HepG2 (cell line): ENCODE data around the gene HNRNPL. TPM values are rescaled to one million over a fixed set of nuclear protein-coding genes. Genes with fewer than 3 reads are reported as not detected.
A peak's percentile ranks its signal among the peaks of the same experiment; 100 is the strongest.

Experiments used
- CAMTA2 ChIP-seq: sonication (generic); formaldehyde crosslinking; IDR thresholded peaks from 2 replicates; pipeline ENCODE4 v1.4.0; 2020; ENCODE audit warnings: mild to moderate bottlenecking, missing genetic modification reagents, borderline replicate concordance
- CBFB ChIP-seq: sonication (generic); formaldehyde crosslinking; IDR thresholded peaks from 2 replicates; pipeline ENCODE4 v1.4.0; 2020; ENCODE audit warnings: missing genetic modification reagents
- GLI4 ChIP-seq: sonication (generic); formaldehyde crosslinking; IDR thresholded peaks from 2 replicates; pipeline ENCODE4 v1.5.1; 2020; ENCODE audit warnings: missing genetic modification reagents, mild to moderate bottlenecking, moderate library complexity, borderline replicate concordance
- HDAC6 ChIP-seq: fragments of 200-600 bp; sonication (generic); IDR thresholded peaks from 2 replicates; pipeline ENCODE4 v1.7.0; 2017; ENCODE audit warnings: mild to moderate bottlenecking, antibody characterized with exemption, low read length, low read depth
- PAWR ChIP-seq: sonication (generic); formaldehyde crosslinking; IDR thresholded peaks from 2 replicates; pipeline ENCODE4 v1.4.0; 2020; ENCODE audit warnings: missing genetic modification reagents, mild to moderate bottlenecking, borderline replicate concordance
- PCBP1 ChIP-seq: fragments of 200-400 bp; formaldehyde crosslinking; IDR thresholded peaks from 2 replicates; pipeline ENCODE4 v1.6.1; 2017; ENCODE audit warnings: mild to moderate bottlenecking, low read depth, low read length, borderline replicate concordance
- PHF8 ChIP-seq: sonication (generic); formaldehyde crosslinking; IDR thresholded peaks from 2 replicates; pipeline ENCODE4 v1.5.0; 2020; ENCODE audit warnings: missing genetic modification reagents
- SNRNP70 ChIP-seq: fragments of 200-400 bp; formaldehyde crosslinking; IDR thresholded peaks from 2 replicates; pipeline ENCODE4 v1.6.1; 2017; ENCODE audit warnings: mild to moderate bottlenecking, low read depth, low read length, moderate library complexity
- SRSF4 ChIP-seq: fragments of 200-400 bp; formaldehyde crosslinking; IDR thresholded peaks from one replicate; pipeline ENCODE4 v1.6.1; 2018; ENCODE audit warnings: mild to moderate bottlenecking, low read depth, low read length, moderate library complexity; ENCODE audit not compliant: poor library complexity, severe bottlenecking
- STAT5B ChIP-seq: sonication (generic); formaldehyde crosslinking; IDR thresholded peaks from 2 replicates; pipeline ENCODE4 v1.4.0; 2020; ENCODE audit warnings: missing genetic modification reagents
- ZNF10 ChIP-seq: sonication (generic); formaldehyde crosslinking; IDR thresholded peaks from 2 replicates; pipeline ENCODE4 v1.4.0; 2020; ENCODE audit warnings: mild to moderate bottlenecking, low read depth, missing genetic modification reagents, borderline replicate concordance
- ZNF20 ChIP-seq: sonication (generic); formaldehyde crosslinking; IDR thresholded peaks from 2 replicates; pipeline ENCODE4 v1.4.0; 2020; ENCODE audit warnings: mild to moderate bottlenecking, moderate library complexity, missing genetic modification reagents
- ZNF30 ChIP-seq: sonication (generic); formaldehyde crosslinking; IDR thresholded peaks from 2 replicates; pipeline ENCODE4 v1.5.0; 2020; ENCODE audit warnings: mild to moderate bottlenecking, missing genetic modification reagents
- polyA plus RNA-seq, 8 experiments: library from polyadenylated mRNA; depleted of rRNA in 3 of 8; stranded (reverse) in 7 of 8; unstranded in 1 of 8; fragments of >200 nt; fragmentation: Illumina TruSeq in 4 of 8; extraction: Trizol in 4 of 8; gene quantifications; 2 replicates each; pipeline versions ENCODE4 v1.2.1 to v1.2.3, GENCODE V29; 2011 to 2016; ENCODE audit warnings: low read depth in 4 of 8, missing spikeins in 1 of 8, mixed read lengths in 1 of 8; ENCODE audit not compliant: insufficient read depth in 1 of 8
- total RNA-seq, 5 experiments: library from RNA; depleted of rRNA; stranded (reverse); fragments of >200 nt; fragmentation: Illumina TruSeq; extraction: Trizol; gene quantifications; 2 replicates each; pipeline ENCODE4 v1.2.3, GENCODE V29; 2016; ENCODE audit warnings: low read depth in 1 of 5
- TF ChIP-seq, protein P1 (sequence below): sonication (generic); formaldehyde crosslinking; IDR thresholded peaks from 2 replicates; pipeline ENCODE4 v1.4.0; 2020; ENCODE audit warnings: missing genetic modification reagents
- TF ChIP-seq, protein P2 (sequence below): sonication (generic); formaldehyde crosslinking; IDR thresholded peaks from 2 replicates; pipeline ENCODE4 v1.4.0; 2020; ENCODE audit warnings: missing genetic modification reagents
- TF ChIP-seq, protein P3 (sequence below): sonication (generic); formaldehyde crosslinking; IDR thresholded peaks from 2 replicates; pipeline ENCODE4 v1.9.0; 2021; ENCODE audit warnings: missing genetic modification reagents, borderline replicate concordance
- TF ChIP-seq, protein P4 (sequence below): sonication (generic); formaldehyde crosslinking; IDR thresholded peaks from 2 replicates; pipeline ENCODE4 v1.5.0; 2020; ENCODE audit warnings: mild to moderate bottlenecking, missing genetic modification reagents, borderline replicate concordance

HNRNPL gene
- total and polyA plus RNA-seq, 2 of the 13 experiments (the other 11 are each of a cell fraction or from before 2014, with no cell fraction given) = 156 to 278 TPM

DNA sequence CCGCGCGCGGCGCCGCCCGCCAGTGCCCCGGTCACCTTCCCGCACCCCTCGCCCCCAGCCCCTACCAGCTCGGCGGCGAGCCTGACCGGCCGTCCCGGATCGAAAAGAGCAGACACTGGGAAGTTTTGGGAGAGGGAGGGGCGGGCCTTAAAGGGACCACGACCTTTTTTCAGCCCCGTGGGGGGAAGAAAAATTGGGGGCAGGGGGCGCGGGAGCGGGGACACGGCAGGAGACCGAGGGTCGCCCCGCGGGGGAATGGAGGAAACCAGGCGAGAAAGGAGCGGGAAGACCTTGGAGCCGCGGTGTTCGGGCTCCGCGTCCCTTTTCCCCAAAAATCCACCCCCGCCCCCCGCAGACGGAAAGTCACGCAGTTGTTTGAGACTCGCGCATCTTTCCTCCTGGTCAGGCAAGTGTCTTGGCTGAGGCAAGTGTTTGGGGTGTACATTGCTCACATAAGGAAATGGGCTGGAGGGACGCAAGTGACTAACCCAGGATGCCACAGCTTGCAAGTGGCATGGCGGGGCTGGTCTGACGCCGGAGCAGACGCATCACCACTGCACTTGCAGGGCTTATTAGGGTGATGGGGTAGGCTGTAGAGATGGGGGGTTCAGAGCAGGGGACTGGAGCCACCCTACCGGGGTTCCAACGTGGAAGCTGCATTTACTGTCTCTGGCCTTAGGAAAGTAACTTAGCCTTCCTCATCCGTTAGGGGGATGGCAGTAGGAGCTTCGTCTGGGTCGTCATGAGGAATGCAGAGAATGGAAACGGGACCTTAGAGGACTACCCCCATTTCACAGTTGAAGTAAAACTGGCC is 2.7 kb upstream of the HNRNPL start (continued):
- TF ChIP-seq PHF8 (peak; percentile 35), CBFB (CRISPR knock-in tag) (no peak), HDAC6 (no peak), SRSF4 (no peak), GLI4 (CRISPR knock-in tag) (no peak), STAT5B (CRISPR knock-in tag) (no peak), ZNF20 (CRISPR knock-in tag) (no peak), PCBP1 (no peak), CAMTA2 (no peak), SNRNP70 (no peak), ZNF10 (CRISPR knock-in tag) (no peak), PAWR (CRISPR knock-in tag) (no peak), ZNF30 (peak; percentile 46; the same call in 1 of the 2 replicates)
- TF ChIP-seq, protein P1, sequence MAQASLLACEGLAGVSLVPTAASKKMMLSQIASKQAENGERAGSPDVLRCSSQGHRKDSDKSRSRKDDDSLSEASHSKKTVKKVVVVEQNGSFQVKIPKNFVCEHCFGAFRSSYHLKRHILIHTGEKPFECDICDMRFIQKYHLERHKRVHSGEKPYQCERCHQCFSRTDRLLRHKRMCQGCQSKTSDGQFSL (CRISPR knock-in tag) = no peak
- TF ChIP-seq, protein P2, sequence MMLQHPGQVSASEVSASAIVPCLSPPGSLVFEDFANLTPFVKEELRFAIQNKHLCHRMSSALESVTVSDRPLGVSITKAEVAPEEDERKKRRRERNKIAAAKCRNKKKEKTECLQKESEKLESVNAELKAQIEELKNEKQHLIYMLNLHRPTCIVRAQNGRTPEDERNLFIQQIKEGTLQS (CRISPR knock-in tag) = no peak
- TF ChIP-seq, protein P3, sequence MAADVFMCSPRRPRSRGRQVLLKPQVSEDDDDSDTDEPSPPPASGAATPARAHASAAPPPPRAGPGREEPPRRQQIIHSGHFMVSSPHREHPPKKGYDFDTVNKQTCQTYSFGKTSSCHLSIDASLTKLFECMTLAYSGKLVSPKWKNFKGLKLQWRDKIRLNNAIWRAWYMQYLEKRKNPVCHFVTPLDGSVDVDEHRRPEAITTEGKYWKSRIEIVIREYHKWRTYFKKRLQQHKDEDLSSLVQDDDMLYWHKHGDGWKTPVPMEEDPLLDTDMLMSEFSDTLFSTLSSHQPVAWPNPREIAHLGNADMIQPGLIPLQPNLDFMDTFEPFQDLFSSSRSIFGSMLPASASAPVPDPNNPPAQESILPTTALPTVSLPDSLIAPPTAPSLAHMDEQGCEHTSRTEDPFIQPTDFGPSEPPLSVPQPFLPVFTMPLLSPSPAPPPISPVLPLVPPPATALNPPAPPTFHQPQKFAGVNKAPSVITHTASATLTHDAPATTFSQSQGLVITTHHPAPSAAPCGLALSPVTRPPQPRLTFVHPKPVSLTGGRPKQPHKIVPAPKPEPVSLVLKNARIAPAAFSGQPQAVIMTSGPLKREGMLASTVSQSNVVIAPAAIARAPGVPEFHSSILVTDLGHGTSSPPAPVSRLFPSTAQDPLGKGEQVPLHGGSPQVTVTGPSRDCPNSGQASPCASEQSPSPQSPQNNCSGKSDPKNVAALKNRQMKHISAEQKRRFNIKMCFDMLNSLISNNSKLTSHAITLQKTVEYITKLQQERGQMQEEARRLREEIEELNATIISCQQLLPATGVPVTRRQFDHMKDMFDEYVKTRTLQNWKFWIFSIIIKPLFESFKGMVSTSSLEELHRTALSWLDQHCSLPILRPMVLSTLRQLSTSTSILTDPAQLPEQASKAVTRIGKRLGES (CRISPR knock-in tag) = no peak
- TF ChIP-seq, protein P4, sequence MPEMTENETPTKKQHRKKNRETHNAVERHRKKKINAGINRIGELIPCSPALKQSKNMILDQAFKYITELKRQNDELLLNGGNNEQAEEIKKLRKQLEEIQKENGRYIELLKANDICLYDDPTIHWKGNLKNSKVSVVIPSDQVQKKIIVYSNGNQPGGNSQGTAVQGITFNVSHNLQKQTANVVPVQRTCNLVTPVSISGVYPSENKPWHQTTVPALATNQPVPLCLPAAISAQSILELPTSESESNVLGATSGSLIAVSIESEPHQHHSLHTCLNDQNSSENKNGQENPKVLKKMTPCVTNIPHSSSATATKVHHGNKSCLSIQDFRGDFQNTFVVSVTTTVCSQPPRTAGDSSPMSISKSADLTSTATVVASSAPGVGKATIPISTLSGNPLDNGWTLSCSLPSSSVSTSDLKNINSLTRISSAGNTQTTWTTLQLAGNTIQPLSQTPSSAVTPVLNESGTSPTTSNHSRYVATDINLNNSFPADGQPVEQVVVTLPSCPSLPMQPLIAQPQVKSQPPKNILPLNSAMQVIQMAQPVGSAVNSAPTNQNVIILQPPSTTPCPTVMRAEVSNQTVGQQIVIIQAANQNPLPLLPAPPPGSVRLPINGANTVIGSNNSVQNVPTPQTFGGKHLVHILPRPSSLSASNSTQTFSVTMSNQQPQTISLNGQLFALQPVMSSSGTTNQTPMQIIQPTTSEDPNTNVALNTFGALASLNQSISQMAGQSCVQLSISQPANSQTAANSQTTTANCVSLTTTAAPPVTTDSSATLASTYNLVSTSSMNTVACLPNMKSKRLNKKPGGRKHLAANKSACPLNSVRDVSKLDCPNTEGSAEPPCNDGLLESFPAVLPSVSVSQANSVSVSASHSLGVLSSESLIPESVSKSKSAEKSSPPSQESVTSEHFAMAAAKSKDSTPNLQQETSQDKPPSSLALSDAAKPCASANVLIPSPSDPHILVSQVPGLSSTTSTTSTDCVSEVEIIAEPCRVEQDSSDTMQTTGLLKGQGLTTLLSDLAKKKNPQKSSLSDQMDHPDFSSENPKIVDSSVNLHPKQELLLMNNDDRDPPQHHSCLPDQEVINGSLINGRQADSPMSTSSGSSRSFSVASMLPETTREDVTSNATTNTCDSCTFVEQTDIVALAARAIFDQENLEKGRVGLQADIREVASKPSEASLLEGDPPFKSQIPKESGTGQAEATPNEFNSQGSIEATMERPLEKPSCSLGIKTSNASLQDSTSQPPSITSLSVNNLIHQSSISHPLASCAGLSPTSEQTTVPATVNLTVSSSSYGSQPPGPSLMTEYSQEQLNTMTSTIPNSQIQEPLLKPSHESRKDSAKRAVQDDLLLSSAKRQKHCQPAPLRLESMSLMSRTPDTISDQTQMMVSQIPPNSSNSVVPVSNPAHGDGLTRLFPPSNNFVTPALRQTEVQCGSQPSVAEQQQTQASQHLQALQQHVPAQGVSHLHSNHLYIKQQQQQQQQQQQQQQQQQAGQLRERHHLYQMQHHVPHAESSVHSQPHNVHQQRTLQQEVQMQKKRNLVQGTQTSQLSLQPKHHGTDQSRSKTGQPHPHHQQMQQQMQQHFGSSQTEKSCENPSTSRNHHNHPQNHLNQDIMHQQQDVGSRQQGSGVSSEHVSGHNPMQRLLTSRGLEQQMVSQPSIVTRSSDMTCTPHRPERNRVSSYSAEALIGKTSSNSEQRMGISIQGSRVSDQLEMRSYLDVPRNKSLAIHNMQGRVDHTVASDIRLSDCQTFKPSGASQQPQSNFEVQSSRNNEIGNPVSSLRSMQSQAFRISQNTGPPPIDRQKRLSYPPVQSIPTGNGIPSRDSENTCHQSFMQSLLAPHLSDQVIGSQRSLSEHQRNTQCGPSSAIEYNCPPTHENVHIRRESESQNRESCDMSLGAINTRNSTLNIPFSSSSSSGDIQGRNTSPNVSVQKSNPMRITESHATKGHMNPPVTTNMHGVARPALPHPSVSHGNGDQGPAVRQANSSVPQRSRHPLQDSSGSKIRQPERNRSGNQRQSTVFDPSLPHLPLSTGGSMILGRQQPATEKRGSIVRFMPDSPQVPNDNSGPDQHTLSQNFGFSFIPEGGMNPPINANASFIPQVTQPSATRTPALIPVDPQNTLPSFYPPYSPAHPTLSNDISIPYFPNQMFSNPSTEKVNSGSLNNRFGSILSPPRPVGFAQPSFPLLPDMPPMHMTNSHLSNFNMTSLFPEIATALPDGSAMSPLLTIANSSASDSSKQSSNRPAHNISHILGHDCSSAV (CRISPR knock-in tag) = no peak
